K562 (cell line): ENCODE results near the gene IL18RAP. TPM values are rescaled to one million over a fixed set of nuclear protein-coding genes. Genes with fewer than 3 reads are reported as not detected.

ENCODE experiments used
- EGR1 ChIP-seq: fragments of 450-650 bp; conservative IDR thresholded peaks from 2 replicates; pipeline ENCODE4 v1.6.1; 2017; ENCODE audit warnings: mild to moderate bottlenecking
- MGA ChIP-seq: fragments of 450-650 bp; IDR thresholded peaks from 2 replicates; pipeline ENCODE4 v1.6.1; 2016; ENCODE audit warnings: mild to moderate bottlenecking, moderate library complexity
- NFIC ChIP-seq: fragments of 450-650 bp; IDR thresholded peaks from 2 replicates; pipeline ENCODE4 v1.6.1; 2017; ENCODE audit warnings: mild to moderate bottlenecking, inconsistent platforms
- PHF20 ChIP-seq: fragments of 450-650 bp; IDR thresholded peaks from 2 replicates; pipeline ENCODE4 v1.6.1; 2018; ENCODE audit not compliant: partially characterized antibody
- RFX1 ChIP-seq: fragments of 450-650 bp; IDR thresholded peaks from 2 replicates; pipeline ENCODE4 v1.6.1; 2016; ENCODE audit warnings: mild to moderate bottlenecking, moderate library complexity
- YY1 ChIP-seq, 3 experiments: IDR thresholded peaks; 2 replicates each; pipeline ENCODE4 v1.6.1; 2011; ENCODE audit warnings: low read length in 2 of 3, mild to moderate bottlenecking in 2 of 3, moderate library complexity in 2 of 3, borderline replicate concordance in 1 of 3, control low read depth in 1 of 3, low read depth in 1 of 3; ENCODE audit not compliant: insufficient read depth in 3 of 3, insufficient replicate concordance in 2 of 3, control insufficient read depth in 1 of 3, insufficient read length in 1 of 3; ENCODE audit errors: extremely low read depth in 1 of 3
- ZNF311 ChIP-seq: fragments of 250-450 bp; sonication (Bioruptor Pico); IDR thresholded peaks from 2 replicates; pipeline ENCODE4 v1.4.0; 2020; ENCODE audit warnings: mild to moderate bottlenecking, moderate library complexity
- polyA plus RNA-seq, 8 experiments: library from polyadenylated mRNA; depleted of rRNA in 4 of 8; stranded (reverse) in 5 of 8; unstranded in 3 of 8; fragments of >200 nt; fragmentation: Nextera tagmentation in 2 of 8; fragmentation: Illumina TruSeq in 1 of 8; extraction: Ambion mirVana in 2 of 8; extraction: Trizol in 1 of 8; gene quantifications; 2 replicates each; pipeline versions ENCODE4 v1.2.1 to v1.2.3, GENCODE V29; 2011 to 2014; ENCODE audit warnings: inconsistent platforms in 1 of 8, missing spikeins in 1 of 8
- total RNA-seq, 7 experiments: library from RNA; depleted of rRNA in 6 of 7; stranded (reverse); fragments of >200 nt in 6 of 7; fragmentation: Illumina TruSeq in 2 of 7; extraction: Trizol in 2 of 7; gene quantifications; 2 replicates each; pipeline versions ENCODE4 v1.2.1 to v1.2.3, GENCODE V29; 2011 to 2021; ENCODE audit warnings: low replicate concordance in 1 of 7
- TF ChIP-seq, protein P1 (sequence below): fragments of 450-650 bp; IDR thresholded peaks from 2 replicates; pipeline ENCODE4 v1.6.1; 2016; ENCODE audit warnings: mild to moderate bottlenecking

The IL18RAP gene
- total and polyA plus RNA-seq, 9 of the 15 experiments (the other 6 are each of a cell fraction or from before 2014, with no cell fraction given) = 1.1 to 20.5 (median 5.8) TPM

DNA sequence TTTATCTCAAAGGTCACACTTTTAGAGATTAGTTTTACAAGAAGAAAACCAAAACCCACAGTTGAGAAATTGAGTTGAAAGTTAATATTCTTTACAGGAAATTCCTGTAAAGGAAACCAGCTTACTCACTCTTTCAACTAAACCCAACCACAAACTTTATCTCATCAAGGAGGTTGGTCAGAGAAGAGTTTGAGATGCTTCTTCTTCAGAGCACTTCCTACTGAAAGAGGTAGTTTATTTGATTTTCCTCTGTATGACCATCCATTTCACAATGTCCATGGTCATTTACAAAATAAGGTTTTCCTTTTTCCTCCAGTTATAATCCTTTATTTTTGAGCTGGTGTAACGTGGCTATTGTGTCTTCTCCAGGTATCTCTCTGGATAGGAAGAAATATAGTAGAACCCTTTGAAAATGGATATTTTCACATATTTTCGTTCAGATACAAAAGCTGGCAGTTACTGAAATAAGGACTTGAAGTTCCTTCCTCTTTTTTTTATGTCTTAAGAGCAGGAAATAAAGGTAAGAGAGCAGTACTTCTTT, 4.5 kb upstream of the IL18RAP start (continued):
- TF ChIP-seq, protein P1, sequence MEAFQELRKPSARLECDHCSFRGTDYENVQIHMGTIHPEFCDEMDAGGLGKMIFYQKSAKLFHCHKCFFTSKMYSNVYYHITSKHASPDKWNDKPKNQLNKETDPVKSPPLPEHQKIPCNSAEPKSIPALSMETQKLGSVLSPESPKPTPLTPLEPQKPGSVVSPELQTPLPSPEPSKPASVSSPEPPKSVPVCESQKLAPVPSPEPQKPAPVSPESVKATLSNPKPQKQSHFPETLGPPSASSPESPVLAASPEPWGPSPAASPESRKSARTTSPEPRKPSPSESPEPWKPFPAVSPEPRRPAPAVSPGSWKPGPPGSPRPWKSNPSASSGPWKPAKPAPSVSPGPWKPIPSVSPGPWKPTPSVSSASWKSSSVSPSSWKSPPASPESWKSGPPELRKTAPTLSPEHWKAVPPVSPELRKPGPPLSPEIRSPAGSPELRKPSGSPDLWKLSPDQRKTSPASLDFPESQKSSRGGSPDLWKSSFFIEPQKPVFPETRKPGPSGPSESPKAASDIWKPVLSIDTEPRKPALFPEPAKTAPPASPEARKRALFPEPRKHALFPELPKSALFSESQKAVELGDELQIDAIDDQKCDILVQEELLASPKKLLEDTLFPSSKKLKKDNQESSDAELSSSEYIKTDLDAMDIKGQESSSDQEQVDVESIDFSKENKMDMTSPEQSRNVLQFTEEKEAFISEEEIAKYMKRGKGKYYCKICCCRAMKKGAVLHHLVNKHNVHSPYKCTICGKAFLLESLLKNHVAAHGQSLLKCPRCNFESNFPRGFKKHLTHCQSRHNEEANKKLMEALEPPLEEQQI = no peak
- no peak for TF ChIP-seq EGR1
- no peak for TF ChIP-seq NFIC
- TF ChIP-seq ZNF311 (CRISPR knock-in tag) = no peak
- no peak for TF ChIP-seq PHF20
- TF ChIP-seq YY1 (IDR thresholded peaks at IDR 0.05; ENCODE audit: borderline replicate concordance in 1 of 3, control insufficient read depth in 1 of 3, extremely low read depth in 1 of 3, insufficient read depth in 3 of 3, insufficient read length in 1 of 3, insufficient replicate concordance in 2 of 3, low read depth in 1 of 3, low read length in 2 of 3) = no peak
- no peak; the same call in 1 of the 2 replicates for TF ChIP-seq MGA
- TF ChIP-seq RFX1 = no peak
